Stimulated activated naive CD8-positive, alpha-beta T cell treated with anti-CD3 and anti-CD28 coated beads, Interleukin-15, amount 100 ng/mL, for 72 hours (primary cell): Measurements from ENCODE around the gene LIN7C.

Experiments
- ATAC-seq: fragments of 150-1000 bp; cut with Tn5 transposase; 2 replicates; pipeline ENCODE4 v1.10.0; 2021; ENCODE audit warnings: mild to moderate bottlenecking, moderate library complexity
- DNase-seq, 2 donors: peaks; one replicate each; pipeline ENCODE4 v3.0.0; 2021 to 2022
- H3K27ac Mint-ChIP-seq, 2 donors: one replicate each; pipeline ENCODE4 v1.8.0; 2022; ENCODE audit warnings: mild to moderate bottlenecking in 2 of 2, mixed read lengths in 2 of 2, moderate library complexity in 2 of 2
- H3K27me3 Mint-ChIP-seq: one replicate; pipeline ENCODE4 v1.8.0; 2022; ENCODE audit warnings: mixed read lengths
- H3K4me1 Mint-ChIP-seq: one replicate; pipeline ENCODE4 v1.8.0; 2022; ENCODE audit warnings: mild to moderate bottlenecking, mixed read lengths
- H3K4me3 Mint-ChIP-seq, 2 donors: one replicate each; pipeline ENCODE4 v1.8.0; 2022; ENCODE audit warnings: mild to moderate bottlenecking in 2 of 2, mixed read lengths in 2 of 2, moderate library complexity in 1 of 2
- H3K9me3 Mint-ChIP-seq, 2 donors: one replicate each; pipeline ENCODE4 v1.8.0; 2022; ENCODE audit warnings: mixed read lengths in 2 of 2

Gene LIN7C

DNA sequence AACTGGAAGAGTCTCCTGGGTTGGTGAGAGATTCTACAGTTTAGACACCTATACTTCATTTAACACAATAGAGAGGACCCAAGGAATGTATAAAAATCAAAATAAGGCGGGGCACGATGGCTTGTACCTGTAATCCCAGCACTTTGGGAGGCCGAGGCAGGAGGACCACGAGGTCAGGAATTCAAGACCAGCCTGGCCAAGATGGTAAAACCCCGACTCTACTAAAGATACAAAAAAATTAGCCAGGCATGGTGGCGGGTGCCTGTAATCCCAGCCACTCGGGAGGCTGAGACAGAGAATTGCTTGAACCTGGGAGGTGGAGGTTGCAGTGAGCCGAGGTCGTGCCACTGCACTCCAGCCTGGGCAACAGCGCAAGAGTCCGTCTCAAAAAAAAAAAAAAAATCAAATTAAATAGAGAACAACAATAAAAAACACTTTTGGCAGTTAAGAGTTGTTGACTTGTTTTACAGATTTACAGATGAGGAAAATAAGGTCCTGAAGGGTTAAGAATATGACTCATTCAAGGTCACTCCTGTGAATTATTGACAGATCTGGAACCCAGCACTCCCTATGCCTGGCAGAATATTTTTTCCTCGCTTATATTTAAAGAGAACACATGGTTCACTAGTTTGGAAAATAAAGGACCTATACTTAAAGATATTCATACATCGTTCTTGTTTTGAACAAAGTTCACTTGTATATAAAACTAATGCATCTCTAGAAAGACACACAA is 39.2 kb downstream of the LIN7C start:
- Mint-ChIP-seq H3K27ac (no peak overlapping the region), H3K4me3 (no peak overlapping the region), H3K27me3 (peaks cover 24% of the 10 kb centered on the region), H3K9me3 (no peaks in the 10 kb centered on the region), H3K4me1 (peaks cover 10% of the 10 kb centered on the region)
- ATAC-seq (no peak), DNase-seq (no peak)

DNA sequence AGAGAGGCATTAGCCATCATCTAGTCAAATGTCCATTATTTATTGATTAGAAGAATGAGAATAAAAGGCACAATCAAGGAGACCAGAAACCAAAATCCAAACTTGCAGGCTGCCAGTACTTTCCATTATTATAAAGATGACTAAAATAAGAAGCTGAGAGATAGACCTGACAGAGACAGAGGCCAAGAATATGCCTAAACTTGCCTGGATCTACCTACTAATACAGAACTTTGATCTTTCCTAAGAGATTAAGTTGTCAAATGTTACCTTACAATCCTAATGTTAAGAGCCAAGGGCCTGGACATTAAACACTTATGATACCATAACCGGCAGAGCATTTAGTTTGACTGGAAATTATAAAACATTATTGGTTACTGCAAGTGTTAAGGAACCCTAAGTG is 40.2 kb downstream of the LIN7C start:
- ATAC-seq (no peak), DNase-seq (no peak)
- no peak overlapping the region for H3K4me3 Mint-ChIP-seq
- H3K9me3 Mint-ChIP-seq: no peaks in the 10 kb centered on the region
- H3K27ac Mint-ChIP-seq: no peak overlapping the region
- peaks cover 7% of the 10 kb centered on the region for H3K4me1 Mint-ChIP-seq
- H3K27me3 Mint-ChIP-seq: peaks cover 23% of the 10 kb centered on the region

GRCh38 chr11:27465629-27466028 is 40.9 kb downstream of the LIN7C start:
- no peak overlapping the region for H3K27ac Mint-ChIP-seq
- peaks cover 16% of the 10 kb centered on the region for H3K27me3 Mint-ChIP-seq
- no peaks in the 10 kb centered on the region for H3K4me1 Mint-ChIP-seq
- H3K4me3 Mint-ChIP-seq: no peak overlapping the region
- H3K9me3 Mint-ChIP-seq: no peaks in the 10 kb centered on the region
- DNase-seq: no peak
- no peak for ATAC-seq

GRCh38 chr11:27464909-27465308 is 41.7 kb downstream of the LIN7C start:
- Mint-ChIP-seq H3K9me3 (no peaks in the 10 kb centered on the region), H3K27ac (no peak overlapping the region), H3K4me1 (no peaks in the 10 kb centered on the region), H3K27me3 (peaks cover 10% of the 10 kb centered on the region), H3K4me3 (no peak overlapping the region)
- DNase-seq (no peak), ATAC-seq (no peak)

GRCh38 chr11:27464289-27464696 is 42.3 kb downstream of the LIN7C start:
- H3K4me3 Mint-ChIP-seq: no peak overlapping the region
- peaks cover 10% of the 10 kb centered on the region for H3K27me3 Mint-ChIP-seq
- no peak for ATAC-seq
- no peak overlapping the region for H3K27ac Mint-ChIP-seq
- DNase-seq: no peak
- H3K9me3 Mint-ChIP-seq: no peaks in the 10 kb centered on the region
- H3K4me1 Mint-ChIP-seq: no peaks in the 10 kb centered on the region

- DNase-seq: no peak
These were observed 44.0 kb downstream of the LIN7C start for GRCh38 chr11:27462543-27462942.

DNA sequence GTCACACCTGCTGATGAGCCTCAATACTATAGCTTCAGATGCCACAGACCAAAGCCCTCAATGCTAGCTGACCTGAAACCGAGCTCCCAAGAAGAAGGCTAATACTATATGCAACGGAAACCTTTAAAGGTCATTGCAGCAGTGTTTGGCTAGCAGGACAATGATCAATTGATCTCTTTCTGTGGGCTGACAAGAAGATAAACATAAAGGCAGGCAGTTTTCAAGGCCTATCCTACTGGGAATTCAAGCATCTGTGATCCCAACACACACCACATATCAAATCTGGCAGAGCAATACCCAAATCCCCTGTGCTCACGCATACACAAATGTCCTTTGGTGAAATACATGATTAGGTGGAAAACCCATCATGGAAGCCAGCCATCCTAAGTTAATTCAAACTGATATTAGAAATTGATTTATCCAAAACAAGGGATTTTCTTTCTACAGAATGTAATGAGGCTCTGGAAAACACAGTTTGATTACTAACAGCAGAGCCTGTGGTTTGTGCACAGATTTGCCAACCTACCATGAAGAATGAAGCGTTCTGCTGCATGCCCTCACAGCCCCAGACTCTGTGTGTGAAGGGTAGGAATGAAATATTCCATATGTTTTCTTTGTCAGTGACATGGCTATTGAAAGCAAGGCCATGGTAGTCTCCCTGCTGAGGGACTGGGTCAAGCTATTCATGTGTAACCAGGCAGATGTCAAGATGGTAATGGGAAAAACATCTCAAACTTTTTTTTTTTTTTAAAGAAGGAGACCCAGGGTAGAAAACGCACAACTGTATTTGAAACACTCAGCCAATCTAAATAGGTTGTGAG is 46.2 kb downstream of the LIN7C start:
- ATAC-seq: no peak
- DNase-seq: no peak
- H3K4me3 Mint-ChIP-seq: no peak overlapping the region

More at GRCh38 chr11:27462543-27462942, 44.0 kb downstream of the LIN7C start:
- no peak overlapping the region for H3K4me3 Mint-ChIP-seq
- no peaks in the 10 kb centered on the region for H3K9me3 Mint-ChIP-seq
- peaks cover 10% of the 10 kb centered on the region for H3K27me3 Mint-ChIP-seq
- no peaks in the 10 kb centered on the region for H3K4me1 Mint-ChIP-seq
- H3K27ac Mint-ChIP-seq: no peak overlapping the region
- no peak for ATAC-seq

GRCh38 chr11:27459191-27459590 is 47.4 kb downstream of the LIN7C start:
- Mint-ChIP-seq H3K4me1 (no peaks in the 10 kb centered on the region), H3K27ac (no peak overlapping the region), H3K27me3 (peaks cover 10% of the 10 kb centered on the region), H3K9me3 (no peaks in the 10 kb centered on the region), H3K4me3 (no peak overlapping the region)
- DNase-seq (no peak), ATAC-seq (no peak)

More for the DNA sequence above, 46.2 kb downstream of the LIN7C start:
- Mint-ChIP-seq H3K9me3 (no peaks in the 10 kb centered on the region), H3K27me3 (peaks cover 10% of the 10 kb centered on the region), H3K27ac (no peak overlapping the region), H3K4me1 (no peaks in the 10 kb centered on the region)

DNA sequence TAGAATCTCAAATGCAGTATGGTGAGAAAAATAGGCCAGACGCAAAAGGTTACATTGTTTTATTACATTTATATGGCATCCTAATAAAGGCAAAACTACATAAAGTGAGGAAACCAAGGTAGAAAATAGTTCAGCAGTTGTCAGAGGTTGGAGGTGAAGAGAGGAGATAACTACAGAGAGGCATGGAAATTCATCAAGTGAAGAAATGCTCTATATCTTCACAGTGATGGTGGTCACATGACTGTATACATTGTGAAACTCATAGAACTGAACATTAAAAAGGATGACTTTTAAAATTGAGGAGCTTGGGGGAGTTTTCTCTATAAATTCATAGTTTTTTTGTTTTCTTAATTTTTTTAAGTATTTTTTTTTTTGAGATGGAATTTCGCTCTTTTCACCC is 48.4 kb downstream of the LIN7C start:
- H3K4me3 Mint-ChIP-seq: no peak overlapping the region
- no peaks in the 10 kb centered on the region for H3K9me3 Mint-ChIP-seq
- ATAC-seq: no peak
- H3K27ac Mint-ChIP-seq: no peak overlapping the region
- peaks cover 7% of the 10 kb centered on the region for H3K27me3 Mint-ChIP-seq
- H3K4me1 Mint-ChIP-seq: no peaks in the 10 kb centered on the region
- no peak for DNase-seq

- H3K9me3 Mint-ChIP-seq: no peaks in the 10 kb centered on the region
- no peak for DNase-seq
- no peaks in the 10 kb centered on the region for H3K4me1 Mint-ChIP-seq
- no peak overlapping the region for H3K4me3 Mint-ChIP-seq
- H3K27ac Mint-ChIP-seq: peak overlapping the region in 1 of 2 donors; percentile 12
- H3K27me3 Mint-ChIP-seq: no peaks in the 10 kb centered on the region
- no peak for ATAC-seq
These were observed 49.7 kb downstream of the LIN7C start for GRCh38 chr11:27456795-27457329.

- H3K9me3 Mint-ChIP-seq: no peaks in the 10 kb centered on the region
- no peaks in the 10 kb centered on the region for H3K4me1 Mint-ChIP-seq
- H3K27ac Mint-ChIP-seq: no peak overlapping the region
- DNase-seq (no peak), ATAC-seq (no peak)
- no peaks in the 10 kb centered on the region for H3K27me3 Mint-ChIP-seq
- H3K4me3 Mint-ChIP-seq: no peak overlapping the region
These were observed 50.3 kb downstream of the LIN7C start for GRCh38 chr11:27456140-27456794.

- ATAC-seq: no peak
- H3K27me3 Mint-ChIP-seq: no peaks in the 10 kb centered on the region
- DNase-seq: no peak
- H3K4me3 Mint-ChIP-seq: no peak overlapping the region
- H3K4me1 Mint-ChIP-seq: no peaks in the 10 kb centered on the region
- H3K27ac Mint-ChIP-seq: no peak overlapping the region
- no peaks in the 10 kb centered on the region for H3K9me3 Mint-ChIP-seq
These were observed 50.9 kb downstream of the LIN7C start for GRCh38 chr11:27455667-27456066.

- ATAC-seq (no peak), DNase-seq (no peak)
- Mint-ChIP-seq H3K27ac (no peak overlapping the region), H3K4me1 (no peaks in the 10 kb centered on the region), H3K4me3 (no peak overlapping the region), H3K27me3 (no peaks in the 10 kb centered on the region), H3K9me3 (no peaks in the 10 kb centered on the region)
These were observed 52.9 kb downstream of the LIN7C start for GRCh38 chr11:27453701-27454100.

DNA sequence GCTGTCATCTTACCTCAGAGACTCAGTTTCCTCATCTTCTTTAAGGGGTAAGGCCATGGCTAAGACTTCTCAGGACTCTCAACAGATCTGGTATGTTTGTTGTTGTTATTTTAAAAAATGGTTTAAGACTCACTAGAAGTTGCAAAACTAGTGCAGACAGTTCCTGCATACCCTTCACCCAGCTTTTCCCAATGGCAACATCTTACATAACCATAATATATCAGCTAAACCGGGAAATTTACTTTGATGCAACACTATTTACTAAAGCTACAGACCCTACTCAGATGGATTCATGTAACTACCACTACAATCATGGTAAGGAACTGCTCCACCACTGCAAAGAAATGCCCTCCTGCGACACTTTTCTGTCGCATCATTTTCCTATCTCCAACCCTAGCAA is 54.4 kb downstream of the LIN7C start:
- ATAC-seq: no peak
- no peak overlapping the region for H3K4me3 Mint-ChIP-seq
- no peaks in the 10 kb centered on the region for H3K4me1 Mint-ChIP-seq
- DNase-seq: no peak
- H3K27ac Mint-ChIP-seq: no peak overlapping the region
- H3K9me3 Mint-ChIP-seq: no peaks in the 10 kb centered on the region
- no peaks in the 10 kb centered on the region for H3K27me3 Mint-ChIP-seq

DNA sequence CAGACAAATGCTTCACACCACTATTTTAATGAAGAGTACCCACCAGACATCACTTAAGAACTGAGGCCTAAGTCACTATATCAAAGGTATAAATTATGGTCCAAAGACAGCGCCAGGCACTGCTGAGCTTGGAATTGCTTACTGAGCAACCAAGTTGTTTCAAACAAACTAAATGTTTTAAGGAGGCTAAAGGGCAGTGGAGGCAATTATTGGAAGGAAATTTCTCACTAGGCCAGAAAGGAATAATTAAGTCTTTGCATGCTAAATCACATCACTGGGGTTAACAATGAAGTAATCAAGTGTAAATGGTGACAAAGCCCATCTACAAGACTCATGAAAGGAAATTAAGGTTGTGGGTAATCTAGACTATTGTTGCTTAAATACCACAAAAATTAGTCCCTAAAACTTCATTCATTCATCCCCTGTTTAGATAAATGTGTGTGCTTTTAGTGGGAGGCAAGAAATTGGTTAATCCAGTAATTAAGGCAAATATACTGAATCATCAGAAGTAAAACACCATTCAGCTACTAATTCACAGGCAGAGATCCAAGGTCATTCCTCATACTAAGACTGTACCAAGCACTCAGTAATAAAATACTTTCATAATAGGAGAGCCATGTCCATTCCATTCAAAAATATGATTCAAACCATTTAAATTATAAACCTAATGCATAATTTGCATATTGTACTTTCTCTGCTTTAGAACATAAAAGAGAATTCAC is 55.2 kb downstream of the LIN7C start:
- no peak overlapping the region for H3K27ac Mint-ChIP-seq
- no peaks in the 10 kb centered on the region for H3K27me3 Mint-ChIP-seq
- no peaks in the 10 kb centered on the region for H3K4me1 Mint-ChIP-seq
- H3K4me3 Mint-ChIP-seq: no peak overlapping the region
- H3K9me3 Mint-ChIP-seq: no peaks in the 10 kb centered on the region
- ATAC-seq: no peak
- DNase-seq: no peak
